HepG2 (cell line): ENCODE results near the gene INHBB. TPM values are rescaled to one million over a fixed set of nuclear protein-coding genes. Genes with fewer than 3 reads are reported as not detected.

Experiments
- ATAC-seq: fragments of 200-7000 bp; cut with Tn5 transposase; 3 replicates; pipeline ENCODE4 v1.9.1; 2020; ENCODE audit warnings: mild to moderate bottlenecking, moderate library complexity
- BruUV-seq: library from RNA; stranded (reverse); fragments of 400-500 nt; replicated peaks from 2 replicates; lab custom pipeline; 2021; lab: Mats Ljungman, UMichigan
- CTCF ChIA-PET: fragments of 300-600 bp; formaldehyde crosslinking; extraction: SDS; loops from one replicate; lab custom pipeline; 2021; ENCODE audit warnings: low total read pairs, inconsistent platforms, low intra/inter-chr PET ratio; lab: Yijun Ruan, JAX
- POLR2A ChIA-PET: fragments of 350-600 bp; sonication (Branson Sonifier 250); formaldehyde crosslinking; loops from one replicate; lab custom pipeline; 2020; ENCODE audit warnings: antibody characterized with exemption, inconsistent platforms; lab: Yijun Ruan, JAX
- DNase-seq: peaks from one replicate; pipeline ENCODE4 v3.0.0-alpha.2; 2015; ENCODE audit warnings: low spot score
- FAIRE-seq: peaks from 3 replicates; lab custom pipeline; 2011; peaks lifted over from hg19 to GRCh38; lab: Jason Lieb, UNC
- H2AFZ ChIP-seq: one replicate; pipeline ENCODE4 v1.6.1; 2011; ENCODE audit warnings: low read length, inconsistent platforms
- H3K27ac ChIP-seq: fragments of 300-600 bp; 3 replicates; pipeline ENCODE4 v1.8.0; 2011; ENCODE audit warnings: mixed run types, mild to moderate bottlenecking, mixed read lengths, low read length, inconsistent platforms; ENCODE audit not compliant: insufficient read depth; ENCODE audit errors: extremely low read length
- H3K27me3 ChIP-seq, 2 experiments: fragments of 200-600 bp in 1 of 2; 2 replicates in 1 of 2; 3 replicates in 1 of 2; pipeline versions ENCODE4 v1.6.0 to v1.8.0; 2011; ENCODE audit warnings: low read length in 2 of 2, mild to moderate bottlenecking in 2 of 2, moderate library complexity in 2 of 2, inconsistent platforms in 1 of 2; ENCODE audit not compliant: insufficient read depth in 2 of 2, control insufficient read depth in 1 of 2
- H3K36me3 ChIP-seq, 2 experiments: fragments of 200-600 bp in 1 of 2; replicated peaks in 1 of 2; 2 replicates in 1 of 2; 3 replicates in 1 of 2; pipeline versions ENCODE4 v1.5.1 to v1.8.0; 2011; ENCODE audit warnings: low read length in 2 of 2, inconsistent platforms in 1 of 2; ENCODE audit not compliant: insufficient read depth in 2 of 2, control insufficient read depth in 1 of 2
- H3K4me1 ChIP-seq: 2 replicates; pipeline ENCODE4 v1.5.1; 2012; ENCODE audit warnings: low read length, inconsistent platforms; ENCODE audit not compliant: insufficient read depth
- H3K4me2 ChIP-seq: 2 replicates; pipeline ENCODE4 v1.6.0; 2011; ENCODE audit warnings: low read depth, low read length, inconsistent platforms
- H3K4me3 ChIP-seq, 3 experiments: fragments of 200-600 bp in 1 of 3; sonication (generic), shearing (Covaris generic) in 1 of 3; replicated peaks in 1 of 3; 2 replicates each; pipeline ENCODE4 v1.5.1; 2011 to 2016; ENCODE audit warnings: low read length in 3 of 3, inconsistent platforms in 2 of 3, low read depth in 2 of 3, mild to moderate bottlenecking in 2 of 3, control low read depth in 1 of 3, mixed read lengths in 1 of 3; ENCODE audit not compliant: insufficient read depth in 1 of 3
- H3K79me2 ChIP-seq: one replicate; pipeline ENCODE4 v1.6.1; 2011; ENCODE audit warnings: low read length, inconsistent platforms; ENCODE audit not compliant: insufficient read depth
- H3K9ac ChIP-seq: 2 replicates; pipeline ENCODE4 v1.6.0; 2011; ENCODE audit warnings: mild to moderate bottlenecking, low read depth, low read length, inconsistent platforms; ENCODE audit not compliant: insufficient read depth
- H3K9me3 ChIP-seq: 2 replicates; pipeline ENCODE4 v1.5.1; 2012; ENCODE audit warnings: mild to moderate bottlenecking, low read length
- H4K20me1 ChIP-seq: 2 replicates; pipeline ENCODE4 v1.6.0; 2011; ENCODE audit warnings: inconsistent platforms, mild to moderate bottlenecking, low read length, moderate library complexity; ENCODE audit not compliant: insufficient read depth
- GATAD2A ChIP-seq: IDR thresholded peaks from 2 replicates; pipeline ENCODE4 v1.6.1; 2016
- PCBP1 ChIP-seq: fragments of 200-400 bp; formaldehyde crosslinking; IDR thresholded peaks from 2 replicates; pipeline ENCODE4 v1.6.1; 2017; ENCODE audit warnings: mild to moderate bottlenecking, low read depth, low read length, borderline replicate concordance
- PHF5A ChIP-seq: IDR thresholded peaks from one replicate; pipeline ENCODE4 v1.6.1; 2018; ENCODE audit warnings: low read depth, missing genetic modification reagents; ENCODE audit not compliant: unreplicated experiment
- RFX3 ChIP-seq: IDR thresholded peaks from 2 replicates; pipeline ENCODE4 v1.6.1; 2016; ENCODE audit warnings: missing biosample characterization, missing genetic modification reagents
- RNF2 ChIP-seq: fragments of 450-650 bp; conservative IDR thresholded peaks from 2 replicates; pipeline ENCODE4 v1.6.1; 2016; ENCODE audit warnings: low read depth
- SAP130 ChIP-seq: IDR thresholded peaks from 2 replicates; pipeline ENCODE4 v1.6.1; 2016; ENCODE audit warnings: low read depth
- STAG1 ChIP-seq: sonication (generic); formaldehyde crosslinking; IDR thresholded peaks from 2 replicates; pipeline ENCODE4 v1.4.0; 2020; ENCODE audit warnings: missing genetic modification reagents
- ZNF263 ChIP-seq: sonication (generic); formaldehyde crosslinking; IDR thresholded peaks from 2 replicates; pipeline ENCODE4 v1.4.0; 2020; ENCODE audit warnings: missing genetic modification reagents
- ZNF879 ChIP-seq: sonication (generic); formaldehyde crosslinking; IDR thresholded peaks from 2 replicates; pipeline ENCODE4 v1.8.1; 2023; ENCODE audit warnings: missing genetic modification reagents
- WGBS: methylation state at CpG from one replicate; pipeline ENCODE4 v1.1.6; 2017; ENCODE audit warnings: low lambda C conversion rate; 5-methylcytosine and 5-hydroxymethylcytosine counted together
- in situ Hi-C: cut with HindIII; loops from 2 replicates; pipeline ENCODE4 v1.10.0; 2017; ENCODE audit warnings: low pct_unique_long_range_greater_than_20kb; ENCODE audit not compliant: extremely low pct_ligation_motif_present
- intact Hi-C: fragments of 100-400 bp; cut with micrococcal nuclease; formaldehyde crosslinking; loops from one replicate; pipeline ENCODE4 v1.10.0; 2022; ENCODE audit not compliant: unreplicated experiment
- polyA plus RNA-seq, 8 experiments: library from polyadenylated mRNA; depleted of rRNA in 3 of 8; stranded (reverse) in 7 of 8; unstranded in 1 of 8; fragments of >200 nt; fragmentation: Illumina TruSeq in 4 of 8; extraction: Trizol in 4 of 8; gene quantifications; 2 replicates each; pipeline versions ENCODE4 v1.2.1 to v1.2.3, GENCODE V29; 2011 to 2016; ENCODE audit warnings: low read depth in 4 of 8, missing spikeins in 1 of 8, mixed read lengths in 1 of 8; ENCODE audit not compliant: insufficient read depth in 1 of 8
- total RNA-seq, 5 experiments: library from RNA; depleted of rRNA; stranded (reverse); fragments of >200 nt; fragmentation: Illumina TruSeq; extraction: Trizol; gene quantifications; 2 replicates each; pipeline ENCODE4 v1.2.3, GENCODE V29; 2016; ENCODE audit warnings: low read depth in 1 of 5
- TF ChIP-seq, protein P1 (sequence below): sonication (generic); formaldehyde crosslinking; IDR thresholded peaks from 2 replicates; pipeline ENCODE4 v1.5.0; 2020; ENCODE audit warnings: mild to moderate bottlenecking, missing genetic modification reagents, moderate library complexity

Gene INHBB
- total and polyA plus RNA-seq, 2 of the 13 experiments (the other 11 are each of a cell fraction or from before 2014, with no cell fraction given), result 0.20 to 1.7 TPM

DNA sequence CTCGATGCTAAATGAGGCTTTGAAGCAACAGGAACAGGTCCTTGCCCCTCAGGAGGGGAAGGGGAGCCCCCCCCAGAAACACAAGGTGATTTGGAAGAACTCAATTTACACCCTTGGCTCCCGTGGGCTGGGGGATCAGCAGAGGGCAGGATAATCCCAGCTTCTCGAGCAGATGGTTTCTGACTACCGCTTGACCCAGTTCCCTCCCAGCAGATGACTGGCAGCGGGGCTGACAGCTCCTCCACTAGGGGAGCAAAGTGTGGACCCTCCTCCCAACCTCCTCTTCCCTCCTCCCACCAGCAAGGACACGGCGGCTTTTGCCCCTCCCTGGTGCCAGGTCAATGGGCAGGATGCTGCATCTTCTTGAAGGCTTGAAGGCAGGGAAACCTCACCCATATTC lies 3.5 kb upstream of the INHBB start:
- Histone ChIP-seq H3K9me3 (no peaks in the 10 kb centered on the region), H3K9ac (no peak overlapping the region), H3K4me1 (peaks cover 23% of the 10 kb centered on the region), H3K4me3 (no peak overlapping the region), H4K20me1 (peaks cover 5% of the 10 kb centered on the region; the same call in 1 of the 2 replicates), H3K79me2 (no peaks in the 10 kb centered on the region), H3K27me3 (peaks cover 24 to 85% of the 10 kb centered on the region in 2 experiments; a peak in 4 of 5 replicates), H3K36me3 (no peaks in the 10 kb centered on the region), H2AFZ (no peak overlapping the region), H3K4me2 (no peak overlapping the region), H3K27ac (no peak overlapping the region)
- intact Hi-C loops (loop anchor here (5.0 kb wide), 1 partner anchor 175 kb away; no protein-coding TSS in a partner anchor), in situ Hi-C loops (loop anchor here (5.0 to 10.0 kb wide), 4 partner anchors 95 to 335 kb away; no protein-coding TSS in a partner anchor)
- ATAC-seq (no peak), FAIRE-seq (no peak), DNase-seq (no peak)
- 23% methylated on average over 5 of the region's 7 CpGs for WGBS
- ChIA-PET CTCF (interaction anchor here (0.9 to 2.7 kb wide), 9 partner anchors 94 to 338 kb away, joined by 3 to 39 read pairs (median 6); no protein-coding TSS in a partner anchor), POLR2A (interaction anchor here (1.3 to 2.4 kb wide), 2 partner anchors 124 to 222 kb away, joined by 3 to 17 read pairs; no protein-coding TSS in a partner anchor)
- TF ChIP-seq ZNF879 (CRISPR knock-in tag), result no peak
- TF ChIP-seq PCBP1, result no peak
- no peak for TF ChIP-seq GATAD2A (CRISPR knock-in tag)
- TF ChIP-seq, protein P1, sequence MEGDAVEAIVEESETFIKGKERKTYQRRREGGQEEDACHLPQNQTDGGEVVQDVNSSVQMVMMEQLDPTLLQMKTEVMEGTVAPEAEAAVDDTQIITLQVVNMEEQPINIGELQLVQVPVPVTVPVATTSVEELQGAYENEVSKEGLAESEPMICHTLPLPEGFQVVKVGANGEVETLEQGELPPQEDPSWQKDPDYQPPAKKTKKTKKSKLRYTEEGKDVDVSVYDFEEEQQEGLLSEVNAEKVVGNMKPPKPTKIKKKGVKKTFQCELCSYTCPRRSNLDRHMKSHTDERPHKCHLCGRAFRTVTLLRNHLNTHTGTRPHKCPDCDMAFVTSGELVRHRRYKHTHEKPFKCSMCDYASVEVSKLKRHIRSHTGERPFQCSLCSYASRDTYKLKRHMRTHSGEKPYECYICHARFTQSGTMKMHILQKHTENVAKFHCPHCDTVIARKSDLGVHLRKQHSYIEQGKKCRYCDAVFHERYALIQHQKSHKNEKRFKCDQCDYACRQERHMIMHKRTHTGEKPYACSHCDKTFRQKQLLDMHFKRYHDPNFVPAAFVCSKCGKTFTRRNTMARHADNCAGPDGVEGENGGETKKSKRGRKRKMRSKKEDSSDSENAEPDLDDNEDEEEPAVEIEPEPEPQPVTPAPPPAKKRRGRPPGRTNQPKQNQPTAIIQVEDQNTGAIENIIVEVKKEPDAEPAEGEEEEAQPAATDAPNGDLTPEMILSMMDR, result peak; percentile 7; the same call in 1 of the 2 replicates
- peak; percentile 27; the same call in 1 of the 2 replicates for TF ChIP-seq STAG1
- no peak for TF ChIP-seq RNF2
- no peak for TF ChIP-seq SAP130 (CRISPR knock-in tag)
- TF ChIP-seq PHF5A (CRISPR knock-in tag), result no peak
- TF ChIP-seq RFX3, result no peak
- TF ChIP-seq ZNF263 (CRISPR knock-in tag), result peak; percentile 88
- BruUV-seq, result no TSS peak
